Measurements from ENCODE around the gene MEX3B.
"Not testable (repeated sequence)": the region's sequence is repeated elsewhere in the genome, so short reads cannot be mapped to it uniquely, and the experiment has no call there.

MEX3B gene

GRCh38 chr15:81995081-81995480 lies 50.7 kb downstream of the MEX3B start:
- not testable (repeated sequence) for DNase-seq

- no peak for DNase-seq
These were observed 53.3 kb downstream of the MEX3B start for GRCh38 chr15:81992523-81992922.
